CD4-positive, alpha-beta memory T cell (primary cell): ENCODE data around the gene COL1A2. TPM values are rescaled to one million over a fixed set of nuclear protein-coding genes. Genes with fewer than 3 reads are reported as not detected.

Experiments used
- CTCF ChIA-PET: fragments of 350-600 bp; sonication (Branson Sonifier 250); formaldehyde crosslinking; loops from one replicate; lab custom pipeline; 2021; ENCODE audit warnings: inconsistent platforms; ENCODE audit not compliant: partially characterized antibody; lab: Charles Lee
- POLR2A ChIA-PET: fragments of 350-600 bp; sonication (Branson Sonifier 250); formaldehyde crosslinking; loops from one replicate; lab custom pipeline; 2021; ENCODE audit not compliant: partially characterized antibody; lab: Charles Lee
- DNase-seq, 5 donors: peaks; one replicate each; pipeline versions ENCODE4 v3.0.0 to v3.0.0-alpha.2; 2020 to 2022; ENCODE audit warnings: mixed read lengths in 1 of 5
- H3K27ac ChIP-seq: one replicate; pipeline ENCODE4 v1.7.0; 2013; ENCODE audit warnings: low read depth, low read length
- H3K27me3 ChIP-seq: 2 replicates; pipeline ENCODE4 v1.7.0; 2013; ENCODE audit warnings: mild to moderate bottlenecking, low read length, moderate library complexity; ENCODE audit not compliant: insufficient read depth
- H3K36me3 ChIP-seq: 2 replicates; pipeline ENCODE4 v1.7.0; 2013; ENCODE audit warnings: mild to moderate bottlenecking, low read length, moderate library complexity; ENCODE audit not compliant: insufficient read depth
- H3K4me1 ChIP-seq: 2 replicates; pipeline ENCODE4 v1.7.0; 2013; ENCODE audit warnings: mild to moderate bottlenecking, low read length, moderate library complexity; ENCODE audit not compliant: insufficient read depth
- H3K4me3 ChIP-seq, 2 donors: one replicate each; pipeline ENCODE4 v1.7.0; 2013; ENCODE audit warnings: low read length in 2 of 2, mild to moderate bottlenecking in 1 of 2
- H3K9me3 ChIP-seq, 2 donors: one replicate each; pipeline ENCODE4 v1.7.0; 2013; ENCODE audit warnings: low read length in 2 of 2, control low read depth in 1 of 2; ENCODE audit not compliant: control insufficient read depth in 1 of 2
- H3K27ac Mint-ChIP-seq, 7 donors: one replicate each; pipeline ENCODE4 v1.8.0; 2020 to 2021; ENCODE audit warnings: mixed read lengths in 7 of 7, mild to moderate bottlenecking in 6 of 7, inconsistent platforms in 3 of 7, moderate library complexity in 3 of 7
- H3K27me3 Mint-ChIP-seq, 2 donors: one replicate each; pipeline ENCODE4 v1.8.0; 2020 to 2021; ENCODE audit warnings: mixed read lengths in 2 of 2
- H3K36me3 Mint-ChIP-seq, 2 donors: one replicate each; pipeline ENCODE4 v1.8.0; 2020 to 2021; ENCODE audit warnings: mixed read lengths in 2 of 2, inconsistent platforms in 1 of 2, mild to moderate bottlenecking in 1 of 2
- H3K4me1 Mint-ChIP-seq, 4 donors: one replicate each; pipeline ENCODE4 v1.8.0; 2020 to 2021; ENCODE audit warnings: mixed read lengths in 4 of 4, mild to moderate bottlenecking in 1 of 4
- H3K4me3 Mint-ChIP-seq, 8 donors: one replicate each; pipeline ENCODE4 v1.8.0; 2020 to 2021; ENCODE audit warnings: mixed read lengths in 8 of 8, mild to moderate bottlenecking in 7 of 8, moderate library complexity in 6 of 8, inconsistent platforms in 3 of 8
- H3K9me3 Mint-ChIP-seq, 8 donors: one replicate each; pipeline ENCODE4 v1.8.0; 2020 to 2021; ENCODE audit warnings: mixed read lengths in 8 of 8, mild to moderate bottlenecking in 5 of 8, inconsistent platforms in 3 of 8, moderate library complexity in 1 of 8
- intact Hi-C: fragments of 100-400 bp; cut with micrococcal nuclease; formaldehyde crosslinking; loops from one replicate; pipeline ENCODE4 v1.15.1; 2023
- polyA plus RNA-seq, 2 donors: library from polyadenylated mRNA; unstranded; fragments of 300-500 nt; fragmentation: Illumina TruSeq; gene quantifications; one replicate each; pipeline ENCODE4 v1.2.3, GENCODE V29; 2021
- total RNA-seq, 2 experiments: library from RNA; stranded (reverse); gene quantifications; one replicate each; pipeline ENCODE4 v1.2.3, GENCODE V29; 2021

COL1A2 gene
- total and polyA plus RNA-seq, 4 experiments from 2014 or later = not detected

DNA sequence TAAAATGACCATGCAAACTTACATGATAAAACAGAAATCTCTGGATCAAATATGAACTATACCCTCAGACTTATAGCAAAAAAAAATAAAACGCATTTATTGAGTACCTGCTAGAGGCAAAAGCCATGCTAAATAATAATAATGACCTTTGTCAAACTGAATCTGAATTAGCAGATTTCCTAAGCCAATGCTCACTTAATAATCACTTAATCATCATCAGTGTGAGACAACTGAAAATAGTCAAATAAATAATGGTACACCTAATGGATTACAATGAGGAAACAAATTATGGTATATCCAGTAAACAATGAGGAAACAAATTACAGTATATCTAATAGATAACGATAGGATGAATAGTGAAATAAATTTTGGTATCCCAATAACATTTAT is 37.6 kb downstream of the COL1A2 start:
- Histone ChIP-seq H3K4me3 (no peak overlapping the region), H3K36me3 (no peaks in the 10 kb centered on the region), H3K27me3 (no peaks in the 10 kb centered on the region), H3K9me3 (no peaks in the 10 kb centered on the region), H3K27ac (no peak overlapping the region), H3K4me1 (no peaks in the 10 kb centered on the region)
- intact Hi-C loops = no loop called here
- H3K9me3 Mint-ChIP-seq = no peaks in the 10 kb centered on the region
- no peak for DNase-seq
- no peaks in the 10 kb centered on the region for H3K36me3 Mint-ChIP-seq
- no peak overlapping the region for H3K27ac Mint-ChIP-seq
- ChIA-PET POLR2A (no interaction called here), CTCF (interaction anchor here (1.8 kb wide), 1 partner anchor 13 kb away, joined by 4 read pairs; no protein-coding TSS in a partner anchor)
- peaks cover 6 to 10% of the 10 kb centered on the region in 2 donors for H3K27me3 Mint-ChIP-seq
- peaks cover 0 to 5% (median 1%) of the 10 kb centered on the region in 4 donors for H3K4me1 Mint-ChIP-seq
- no peak overlapping the region for H3K4me3 Mint-ChIP-seq

DNA sequence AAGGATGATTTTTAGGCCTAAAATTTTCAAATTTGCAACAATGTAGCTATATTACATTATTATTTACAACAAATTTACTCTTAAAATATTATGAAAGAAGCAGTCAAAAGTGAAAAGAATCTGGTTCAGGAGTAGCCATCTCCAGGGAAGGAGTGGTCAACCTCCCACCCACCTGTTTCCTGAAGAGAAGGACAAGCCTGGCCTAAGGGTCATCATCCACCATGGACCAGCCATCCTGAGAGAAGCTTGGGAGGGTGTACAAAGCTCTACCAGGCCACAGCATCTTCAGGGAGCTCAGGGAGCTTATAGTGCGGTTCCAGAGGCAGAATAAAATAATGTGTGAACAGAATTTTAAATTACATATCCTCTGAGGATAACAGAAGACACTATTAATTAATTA is 38.1 kb downstream of the COL1A2 start:
- POLR2A ChIA-PET = no interaction called here
- intact Hi-C loops = no loop called here
- H3K36me3 ChIP-seq = no peaks in the 10 kb centered on the region
- Mint-ChIP-seq H3K36me3 (no peaks in the 10 kb centered on the region), H3K27me3 (peaks cover 6 to 10% of the 10 kb centered on the region in 2 donors), H3K9me3 (no peaks in the 10 kb centered on the region), H3K27ac (no peak overlapping the region), H3K4me1 (peaks cover 0 to 5% (median 1%) of the 10 kb centered on the region in 4 donors), H3K4me3 (no peak overlapping the region)
- H3K4me3 ChIP-seq = no peak overlapping the region
- H3K9me3 ChIP-seq = no peaks in the 10 kb centered on the region
- CTCF ChIA-PET = interaction anchor here (1.8 kb wide), 2 partner anchors 12 to 1186 kb away, joined by 4 to 6 read pairs; no protein-coding TSS in a partner anchor
- no peaks in the 10 kb centered on the region for H3K27me3 ChIP-seq
- no peak overlapping the region for H3K27ac ChIP-seq
- DNase-seq = no peak
- no peaks in the 10 kb centered on the region for H3K4me1 ChIP-seq

DNA sequence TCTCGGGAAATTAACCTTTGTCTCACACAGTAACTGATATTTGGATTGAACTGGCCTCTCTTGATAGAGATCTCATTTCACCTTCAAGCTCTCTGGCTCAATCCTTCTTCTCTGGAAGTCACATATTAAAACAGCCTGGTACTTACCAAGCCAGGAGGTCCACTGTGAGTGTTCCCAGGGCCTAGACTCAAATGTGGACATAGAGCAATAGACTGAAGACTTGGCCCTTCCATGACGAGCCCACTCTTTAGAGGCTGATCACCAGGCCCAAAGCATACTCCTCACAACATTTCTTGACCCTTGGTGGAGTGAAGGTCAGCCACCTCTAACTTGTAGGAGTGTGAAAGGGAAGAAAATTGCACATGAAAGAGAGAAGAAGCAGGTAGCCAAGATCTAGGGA is 38.5 kb downstream of the COL1A2 start:
- peaks cover 6 to 13% of the 10 kb centered on the region in 2 donors for H3K27me3 Mint-ChIP-seq
- intact Hi-C loops = no loop called here
- no peaks in the 10 kb centered on the region for H3K9me3 Mint-ChIP-seq
- ChIA-PET CTCF (interaction anchor here (0.8 to 1.8 kb wide), 3 partner anchors 10 to 1187 kb away, joined by 3 to 6 read pairs (median 4); no protein-coding TSS in a partner anchor), POLR2A (no interaction called here)
- no peaks in the 10 kb centered on the region for H3K36me3 Mint-ChIP-seq
- H3K27ac Mint-ChIP-seq = no peak overlapping the region
- H3K36me3 ChIP-seq = no peaks in the 10 kb centered on the region
- H3K4me3 ChIP-seq = no peak overlapping the region
- peaks cover 0 to 5% (median 1%) of the 10 kb centered on the region in 4 donors for H3K4me1 Mint-ChIP-seq
- DNase-seq = no peak
- H3K27me3 ChIP-seq = no peaks in the 10 kb centered on the region
- no peak overlapping the region for H3K27ac ChIP-seq
- H3K4me1 ChIP-seq = no peaks in the 10 kb centered on the region
- H3K4me3 Mint-ChIP-seq = no peak overlapping the region
- H3K9me3 ChIP-seq = no peaks in the 10 kb centered on the region

DNA sequence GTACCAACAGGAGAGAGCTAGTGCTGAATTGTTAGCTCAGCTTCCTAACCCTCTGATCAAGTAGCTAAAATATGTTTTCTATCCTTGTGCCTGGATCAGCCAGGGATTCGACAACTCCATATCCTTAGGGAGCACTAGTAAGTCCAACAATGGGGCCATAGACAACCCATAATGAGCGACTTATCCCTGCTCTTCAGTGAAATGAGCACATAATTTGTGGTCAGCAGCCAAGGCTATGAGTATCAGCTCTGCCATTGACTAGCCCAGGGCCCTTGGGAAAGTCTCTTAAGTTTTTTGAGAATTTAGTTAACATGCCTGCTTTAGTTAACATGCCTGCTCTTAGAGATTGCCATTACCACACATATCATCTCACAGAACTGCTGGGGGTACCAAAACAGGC is 39.3 kb downstream of the COL1A2 start:
- Histone ChIP-seq H3K4me3 (no peak overlapping the region), H3K27ac (no peak overlapping the region), H3K27me3 (no peaks in the 10 kb centered on the region), H3K4me1 (no peaks in the 10 kb centered on the region), H3K36me3 (no peaks in the 10 kb centered on the region), H3K9me3 (no peaks in the 10 kb centered on the region)
- DNase-seq = no peak
- no peaks in the 10 kb centered on the region for H3K36me3 Mint-ChIP-seq
- ChIA-PET POLR2A (no interaction called here), CTCF (interaction anchor here (0.8 to 1.8 kb wide), 2 partner anchors 9 to 1188 kb away, joined by 3 to 6 read pairs; no protein-coding TSS in a partner anchor)
- H3K9me3 Mint-ChIP-seq = no peaks in the 10 kb centered on the region
- H3K27ac Mint-ChIP-seq = no peak overlapping the region
- peaks cover 6 to 14% of the 10 kb centered on the region in 2 donors for H3K27me3 Mint-ChIP-seq
- H3K4me1 Mint-ChIP-seq = peaks cover 0 to 5% (median 1%) of the 10 kb centered on the region in 4 donors
- no peak overlapping the region for H3K4me3 Mint-ChIP-seq
- intact Hi-C loops = no loop called here

- intact Hi-C loops = no loop called here
- H3K36me3 ChIP-seq = no peaks in the 10 kb centered on the region
- Mint-ChIP-seq H3K4me3 (no peak overlapping the region), H3K27me3 (peaks cover 9 to 14% of the 10 kb centered on the region in 2 donors), H3K4me1 (peaks cover 0 to 5% (median 2%) of the 10 kb centered on the region in 4 donors), H3K36me3 (no peaks in the 10 kb centered on the region), H3K9me3 (no peaks in the 10 kb centered on the region), H3K27ac (peak overlapping the region in 1 of 7 donors; percentile 2)
- no peaks in the 10 kb centered on the region for H3K9me3 ChIP-seq
- H3K4me1 ChIP-seq = no peaks in the 10 kb centered on the region
- peak; percentile 36 to 48 (median 45) for DNase-seq
- ChIA-PET CTCF (interaction anchor here (1.1 to 2.9 kb wide), 8 partner anchors 8 to 1193 kb away, joined by 3 to 35 read pairs (median 4); no protein-coding TSS in a partner anchor), POLR2A (no interaction called here)
- H3K27ac ChIP-seq = no peak overlapping the region
- no peak overlapping the region for H3K4me3 ChIP-seq
- no peaks in the 10 kb centered on the region for H3K27me3 ChIP-seq
These were observed 41.4 kb downstream of the COL1A2 start for GRCh38 chr7:94436018-94436604.

DNA sequence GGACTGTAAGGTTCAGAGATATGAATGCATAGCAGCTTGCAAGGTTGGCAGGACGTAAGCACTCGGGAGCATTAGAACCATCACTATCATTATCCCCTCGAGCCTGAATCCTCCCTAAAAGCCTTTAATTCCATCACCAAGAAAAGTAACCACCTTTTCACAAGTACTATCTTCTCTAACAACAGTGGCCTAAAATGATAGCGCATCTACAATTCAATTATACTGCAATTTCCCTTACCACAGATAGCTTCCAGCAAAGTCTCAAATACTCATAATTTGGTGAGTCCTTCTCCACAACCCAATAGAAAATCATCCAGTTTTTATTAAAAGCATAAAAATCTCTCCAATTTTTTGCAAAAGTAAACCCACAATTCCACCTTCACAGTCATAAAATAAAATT is 42.0 kb downstream of the COL1A2 start:
- Mint-ChIP-seq H3K36me3 (no peaks in the 10 kb centered on the region), H3K9me3 (no peaks in the 10 kb centered on the region), H3K4me3 (no peak overlapping the region), H3K27me3 (peaks cover 11 to 14% of the 10 kb centered on the region in 2 donors), H3K27ac (no peak overlapping the region), H3K4me1 (peaks cover 0 to 5% (median 2%) of the 10 kb centered on the region in 4 donors)
- H3K4me1 ChIP-seq = no peaks in the 10 kb centered on the region
- H3K9me3 ChIP-seq = no peaks in the 10 kb centered on the region
- intact Hi-C loops = no loop called here
- no peaks in the 10 kb centered on the region for H3K36me3 ChIP-seq
- CTCF ChIA-PET = interaction anchor here (0.6 to 2.9 kb wide), 7 partner anchors 9 to 1194 kb away, joined by 3 to 35 read pairs (median 3); no protein-coding TSS in a partner anchor
- H3K27ac ChIP-seq = no peak overlapping the region
- POLR2A ChIA-PET = no interaction called here
- DNase-seq = no peak
- H3K4me3 ChIP-seq = no peak overlapping the region
- no peaks in the 10 kb centered on the region for H3K27me3 ChIP-seq

- no peak for DNase-seq
- POLR2A ChIA-PET = no interaction called here
- Histone ChIP-seq H3K27me3 (no peaks in the 10 kb centered on the region), H3K9me3 (no peaks in the 10 kb centered on the region), H3K4me3 (no peak overlapping the region), H3K4me1 (no peaks in the 10 kb centered on the region), H3K27ac (no peak overlapping the region), H3K36me3 (no peaks in the 10 kb centered on the region)
- no peaks in the 10 kb centered on the region for H3K9me3 Mint-ChIP-seq
- CTCF ChIA-PET = interaction anchor here (1.4 kb wide), 1 partner anchor 1037 kb away, joined by 3 read pairs; no protein-coding TSS in a partner anchor
- intact Hi-C loops = no loop called here
- H3K27ac Mint-ChIP-seq = no peak overlapping the region
- H3K4me3 Mint-ChIP-seq = no peak overlapping the region
- peaks cover 12 to 16% of the 10 kb centered on the region in 2 donors for H3K27me3 Mint-ChIP-seq
- H3K4me1 Mint-ChIP-seq = peaks cover 0 to 5% (median 2%) of the 10 kb centered on the region in 4 donors
- H3K36me3 Mint-ChIP-seq = no peaks in the 10 kb centered on the region
These were observed 45.2 kb downstream of the COL1A2 start for GRCh38 chr7:94439893-94440381.
